GM19239 (cell line): Measurements from ENCODE around the gene UBAP1L.
"Not testable (repeated sequence)": the region's sequence is repeated elsewhere in the genome, so short reads cannot be mapped to it uniquely, and the experiment has no call there.

Experiments
- DNase-seq: peaks from one replicate; pipeline ENCODE4 v3.0.0; 2011; ENCODE audit warnings: low spot score; ENCODE audit not compliant: insufficient read length
- FAIRE-seq: peaks from 2 replicates; lab custom pipeline; 2011; peaks lifted over from hg19 to GRCh38; lab: Jason Lieb, UNC

UBAP1L gene

GRCh38 chr15:65101411-65101890, 13.5 kb downstream of the UBAP1L start:
- peak; percentile 72 for DNase-seq

GRCh38 chr15:65100442-65100841, 14.6 kb downstream of the UBAP1L start:
- DNase-seq (no peak), FAIRE-seq (no peak)

More at GRCh38 chr15:65101411-65101890, 13.5 kb downstream of the UBAP1L start:
- FAIRE-seq, result no peak

GRCh38 chr15:65099801-65100200, 15.2 kb downstream of the UBAP1L start:
- FAIRE-seq, DNase-seq: not testable (repeated sequence)

GRCh38 chr15:65099336-65099735, 15.7 kb downstream of the UBAP1L start:
- no peak for FAIRE-seq
- DNase-seq, result no peak

- FAIRE-seq, result no peak
These were observed 17.2 kb downstream of the UBAP1L start for GRCh38 chr15:65097651-65098263.

GRCh38 chr15:65096481-65097385, 18.3 kb downstream of the UBAP1L start:
- no peak for FAIRE-seq
- no peak for DNase-seq

More at GRCh38 chr15:65097651-65098263, 17.2 kb downstream of the UBAP1L start:
- no peak for DNase-seq

GRCh38 chr15:65095747-65096104, 19.3 kb downstream of the UBAP1L start:
- FAIRE-seq (no peak), DNase-seq (no peak)

- DNase-seq (no peak), FAIRE-seq (no peak)
These were observed 19.8 kb downstream of the UBAP1L start for GRCh38 chr15:65095011-65095746.

- FAIRE-seq (no peak), DNase-seq (no peak)
These were observed 20.6 kb downstream of the UBAP1L start for GRCh38 chr15:65094294-65094995.

- DNase-seq, FAIRE-seq: not testable (repeated sequence)
These were observed 21.2 kb downstream of the UBAP1L start for GRCh38 chr15:65093793-65094170.

GRCh38 chr15:65092911-65093792, 21.8 kb downstream of the UBAP1L start:
- no peak for DNase-seq
- FAIRE-seq, result no peak

- FAIRE-seq, result no peak
- no peak for DNase-seq
These were observed 22.8 kb downstream of the UBAP1L start for GRCh38 chr15:65091946-65092770.

GRCh38 chr15:65089206-65089824, 25.7 kb downstream of the UBAP1L start:
- FAIRE-seq (no peak), DNase-seq (no peak)

GRCh38 chr15:65088643-65089021, 26.4 kb downstream of the UBAP1L start:
- no peak for DNase-seq
- no peak for FAIRE-seq

GRCh38 chr15:65087873-65088642, 26.9 kb downstream of the UBAP1L start:
- FAIRE-seq (no peak), DNase-seq (no peak)

GRCh38 chr15:65087411-65087810, 27.6 kb downstream of the UBAP1L start:
- no peak for FAIRE-seq
- no peak for DNase-seq

GRCh38 chr15:65086680-65087111, 28.3 kb downstream of the UBAP1L start:
- no peak for DNase-seq
- FAIRE-seq, result no peak
